NCI-H446 treated with DMSO at 0.1 percent for 48 hours (cell line): ENCODE measurements around the gene SLC6A5.

ENCODE experiments used
- DNase-seq: peaks from one replicate; lab custom pipeline; 2025; lab: John Stamatoyannopoulos, UW

SLC6A5 gene

GRCh38 chr11:20621679-20622078 lies 22.3 kb downstream of the SLC6A5 start:
- no peak for DNase-seq

DNA sequence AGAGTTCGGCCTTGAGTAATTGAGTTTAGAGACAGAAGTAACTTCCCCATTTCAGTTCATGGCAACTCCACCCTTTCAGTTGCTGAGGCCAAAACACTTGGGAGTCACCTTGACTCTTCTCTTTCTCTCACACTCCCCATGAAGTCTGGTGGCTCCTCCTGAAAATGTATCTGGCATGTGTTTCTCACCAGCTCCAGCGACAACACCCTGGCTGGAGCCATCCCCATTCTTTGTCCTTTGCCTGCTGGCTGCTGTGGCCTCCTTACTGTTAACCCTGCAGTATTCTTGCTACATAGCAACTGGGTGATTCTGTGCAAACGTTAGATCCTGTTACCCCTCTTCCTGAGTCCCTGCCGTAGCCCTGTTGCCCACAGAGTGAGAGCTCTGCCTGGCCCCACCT lies 23.8 kb downstream of the SLC6A5 start:
- no peak for DNase-seq

DNA sequence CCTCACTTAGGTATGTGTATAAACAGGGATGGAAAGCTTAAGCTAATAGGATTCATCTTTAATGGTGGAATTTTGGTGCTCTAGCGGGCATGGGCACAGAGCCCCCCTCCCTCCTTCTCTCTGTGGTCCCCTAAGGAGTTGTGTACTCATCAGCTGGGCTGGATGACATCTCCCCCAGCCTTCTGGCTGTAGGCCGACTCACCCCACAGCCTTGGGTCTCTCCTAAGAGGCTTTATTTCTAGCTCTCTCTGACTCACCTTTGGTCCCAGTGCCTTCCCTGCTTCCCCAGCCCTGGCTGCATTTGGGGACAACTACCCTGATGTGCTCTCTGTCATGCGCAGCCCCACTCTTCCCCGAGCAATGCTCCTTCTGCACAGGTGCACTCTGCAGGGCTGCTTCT lies 26.9 kb downstream of the SLC6A5 start:
- DNase-seq = no peak

DNA sequence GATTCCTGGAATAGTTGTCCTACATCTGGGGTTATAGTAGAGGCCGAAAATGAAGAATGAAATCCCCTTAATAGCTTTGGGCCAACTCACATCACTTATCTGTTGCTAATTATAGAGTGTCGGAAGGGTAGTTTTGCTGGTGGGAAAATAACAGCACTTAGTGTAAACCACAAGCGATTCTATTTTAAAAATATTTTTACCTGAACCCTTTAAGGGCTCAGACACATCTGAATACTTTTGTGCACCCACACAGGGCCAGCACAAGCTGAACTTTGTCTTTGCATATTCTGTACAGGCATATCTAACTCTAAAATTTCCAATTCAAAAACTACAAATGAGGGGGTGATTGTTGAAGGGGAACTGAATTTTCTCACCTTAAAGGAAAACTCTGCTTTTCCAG lies 27.6 kb downstream of the SLC6A5 start:
- DNase-seq = no peak

DNA sequence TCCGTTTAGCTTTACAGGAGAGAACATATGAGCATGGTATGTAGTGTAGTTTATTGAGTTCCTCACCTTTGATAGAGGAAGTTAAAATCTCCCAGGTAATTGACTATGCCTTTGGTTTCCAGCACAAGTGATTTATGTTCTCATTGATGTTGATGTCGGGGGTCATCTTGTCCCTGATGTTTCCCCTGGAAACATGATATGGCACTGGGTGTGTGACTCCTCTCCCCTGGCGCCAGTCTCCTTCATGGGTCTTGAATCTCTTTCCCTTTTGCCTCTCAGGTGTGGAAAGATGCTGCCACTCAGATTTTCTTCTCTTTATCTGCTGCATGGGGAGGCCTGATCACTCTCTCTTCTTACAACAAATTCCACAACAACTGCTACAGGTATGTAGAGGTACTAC lies 28.3 kb downstream of the SLC6A5 start:
- DNase-seq = no peak

GRCh38 chr11:20631519-20632168 lies 32.2 kb downstream of the SLC6A5 start:
- DNase-seq = no peak

DNA sequence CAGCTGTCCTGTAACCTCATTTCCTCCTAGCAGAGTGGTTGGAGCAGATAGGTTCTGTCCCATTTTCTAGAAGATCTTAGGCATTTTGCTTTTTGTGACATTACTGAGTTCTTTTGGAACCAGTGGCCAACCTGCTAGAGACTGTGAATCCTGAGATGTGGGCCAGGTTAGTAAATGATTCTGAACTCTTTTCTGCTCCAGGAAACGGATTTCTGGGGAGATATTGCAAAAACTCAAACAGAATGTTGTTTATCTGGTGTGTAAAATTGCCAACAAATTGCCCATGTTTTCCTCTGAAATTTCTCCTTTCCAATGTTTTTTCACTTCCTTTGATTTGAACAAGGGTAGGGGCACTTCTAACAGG lies 32.7 kb downstream of the SLC6A5 start:
- no peak for DNase-seq

- DNase-seq = no peak
These were observed 34.6 kb downstream of the SLC6A5 start for GRCh38 chr11:20634044-20634443.

DNA sequence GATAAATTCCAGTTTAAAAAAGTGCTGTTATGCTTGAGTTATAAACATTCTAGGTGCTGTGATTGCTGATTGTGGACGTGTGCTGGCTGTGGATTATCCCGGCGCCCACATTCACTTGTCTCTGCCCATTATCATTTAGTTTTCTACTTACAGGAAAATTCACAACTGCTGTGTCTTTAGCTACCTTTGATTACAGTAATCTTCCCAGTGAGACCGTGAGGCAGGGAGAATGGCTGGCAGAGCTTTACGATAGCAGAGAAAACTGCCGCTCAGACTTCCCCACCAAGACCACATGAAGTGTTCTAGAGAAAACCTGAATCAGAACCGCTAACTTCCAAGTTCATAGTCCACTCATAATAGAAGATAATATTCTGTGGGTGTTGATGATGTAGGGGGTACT lies 35.4 kb downstream of the SLC6A5 start:
- no peak for DNase-seq

DNA sequence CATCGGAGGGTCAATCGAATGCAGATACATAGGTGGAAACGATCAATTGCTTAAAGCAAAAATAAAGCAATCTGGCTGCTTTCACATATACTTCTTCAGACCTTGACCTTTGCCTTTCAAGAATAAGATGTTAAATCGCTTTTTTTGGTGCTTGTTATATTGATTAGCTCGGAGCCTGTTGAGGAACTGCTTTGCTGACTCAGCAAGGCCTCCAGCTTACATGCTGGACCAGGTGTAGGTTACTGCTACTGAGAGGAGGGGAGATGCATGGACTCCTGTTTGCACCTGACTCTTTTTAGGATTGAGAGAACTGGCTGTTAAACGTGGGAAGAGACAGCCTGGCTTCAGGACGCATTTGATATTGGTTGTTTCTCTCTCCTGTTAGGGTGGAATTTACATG lies 38.7 kb downstream of the SLC6A5 start:
- DNase-seq = no peak

- DNase-seq = no peak
These were observed 40.3 kb downstream of the SLC6A5 start for GRCh38 chr11:20639688-20640087.

- DNase-seq = no peak
These were observed 41.0 kb downstream of the SLC6A5 start for GRCh38 chr11:20640401-20640800.

DNA sequence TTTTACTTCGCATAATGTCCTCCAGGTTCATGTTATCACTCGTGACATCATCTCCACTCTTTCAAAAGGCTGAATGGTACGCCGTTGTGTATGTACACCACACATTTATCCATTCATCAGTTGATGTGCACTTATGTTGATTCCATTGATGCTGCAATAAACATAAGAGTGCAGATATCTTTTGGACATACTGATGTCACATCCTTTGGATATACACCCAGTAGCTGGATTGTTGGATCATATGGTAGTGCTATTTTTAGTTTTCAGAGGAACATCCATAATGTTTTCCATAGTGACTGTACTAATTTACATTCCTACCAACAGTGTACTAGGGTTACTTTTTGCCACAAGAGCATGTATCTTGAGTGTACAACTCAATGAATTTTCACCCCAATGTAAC lies 45.0 kb downstream of the SLC6A5 start:
- no peak for DNase-seq

DNA sequence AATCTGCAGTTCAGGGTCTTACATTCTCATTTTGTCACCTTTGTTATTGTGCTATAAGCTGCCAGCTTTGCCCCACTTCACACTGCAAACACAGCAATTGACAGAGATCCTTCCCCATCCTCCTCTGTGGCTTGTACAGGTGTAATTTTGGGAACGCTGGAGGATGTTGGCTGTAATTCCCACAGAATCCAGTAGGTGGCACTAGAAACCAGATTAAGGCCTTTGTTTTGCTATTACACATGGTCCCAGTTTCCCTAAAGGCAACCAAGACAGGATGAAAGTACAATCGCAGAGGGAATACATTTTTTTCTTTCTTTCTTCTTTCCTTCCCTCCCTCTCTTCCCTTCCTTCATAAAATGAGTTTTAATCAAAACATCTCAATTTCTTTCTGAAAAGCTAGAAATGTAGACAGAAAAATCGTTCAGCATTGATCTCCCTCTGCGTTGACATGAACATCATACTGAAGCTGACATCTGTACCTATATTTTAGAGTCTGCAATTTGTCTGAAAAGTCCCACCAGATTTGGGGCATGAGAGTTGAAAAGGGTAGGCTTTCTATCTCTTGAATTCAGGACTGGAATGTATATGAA lies 48.7 kb downstream of the SLC6A5 start:
- DNase-seq = peak; percentile 19

DNA sequence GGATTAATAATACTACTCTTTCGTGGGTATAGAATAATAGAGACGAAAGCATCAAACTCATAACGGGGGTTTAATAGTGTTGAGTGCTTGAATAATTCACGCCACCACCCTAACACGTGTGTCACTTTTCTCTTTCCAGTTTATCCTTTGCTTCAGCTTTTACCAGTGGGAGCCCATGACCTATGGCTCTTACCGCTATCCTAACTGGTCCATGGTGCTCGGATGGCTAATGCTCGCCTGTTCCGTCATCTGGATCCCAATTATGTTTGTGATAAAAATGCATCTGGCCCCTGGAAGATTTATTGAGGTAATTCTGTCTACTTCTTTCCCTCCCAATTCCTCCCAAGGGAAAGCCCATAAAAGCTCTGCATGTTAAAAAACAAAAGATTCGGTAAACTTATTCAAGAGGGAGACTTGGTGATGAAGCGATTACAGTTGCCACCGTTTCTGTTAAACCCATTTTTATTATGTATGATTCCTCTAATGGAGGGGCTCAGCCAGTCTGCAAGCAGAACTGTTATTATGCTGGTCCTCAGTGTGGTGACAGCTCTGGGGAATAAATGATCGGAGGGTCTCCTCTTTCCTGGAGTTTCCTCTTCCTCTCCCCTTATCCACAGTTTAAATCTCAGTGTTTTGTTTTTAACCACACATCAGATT lies 52.9 kb downstream of the SLC6A5 start:
- DNase-seq = no peak

- no peak for DNase-seq
These were observed 54.6 kb downstream of the SLC6A5 start for GRCh38 chr11:20654038-20654437.

- peak; percentile 60 for DNase-seq
These were observed 57.5 kb downstream of the SLC6A5 start for GRCh38 chr11:20656901-20657300.

- no peak for DNase-seq
These were observed 58.7 kb downstream of the SLC6A5 start for GRCh38 chr11:20658135-20658534.

- no peak for DNase-seq
These were observed 62.0 kb downstream of the SLC6A5 start for GRCh38 chr11:20661445-20661844.

GRCh38 chr11:20661850-20662249 lies 62.4 kb downstream of the SLC6A5 start:
- no peak for DNase-seq

DNA sequence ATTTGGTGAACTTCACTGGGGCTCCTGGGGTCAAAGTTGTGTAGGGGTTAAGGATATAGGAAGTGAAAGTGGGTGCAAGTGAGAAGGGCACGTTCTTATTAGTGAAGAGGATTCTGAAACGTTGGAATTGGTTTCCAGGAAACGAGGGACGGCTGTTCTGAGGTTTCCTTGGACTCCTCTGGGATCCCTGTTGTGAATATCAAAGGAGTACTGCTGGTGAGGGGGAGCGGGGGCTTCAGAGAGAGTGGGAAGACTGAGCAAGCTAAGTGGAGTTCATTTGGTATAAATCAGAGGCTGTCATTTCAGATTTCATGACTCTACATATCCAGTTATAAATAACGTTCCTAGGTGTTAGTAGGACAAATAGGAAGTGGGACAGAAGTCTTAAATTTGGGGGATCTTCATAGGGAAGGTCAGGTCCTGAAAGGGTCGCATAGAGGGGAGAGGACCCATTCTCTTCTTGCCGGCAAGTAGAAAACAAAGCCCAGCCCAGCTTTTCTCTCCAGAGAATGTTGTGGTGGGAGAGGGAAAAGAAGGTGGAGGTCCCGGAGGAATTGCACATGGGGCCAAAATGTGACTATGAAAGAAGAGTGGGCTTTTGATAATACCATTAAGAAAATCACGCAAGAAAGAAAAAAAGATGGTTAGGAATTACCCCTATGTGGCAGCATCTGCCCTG lies 68.9 kb downstream of the SLC6A5 start:
- no peak for DNase-seq

DNA sequence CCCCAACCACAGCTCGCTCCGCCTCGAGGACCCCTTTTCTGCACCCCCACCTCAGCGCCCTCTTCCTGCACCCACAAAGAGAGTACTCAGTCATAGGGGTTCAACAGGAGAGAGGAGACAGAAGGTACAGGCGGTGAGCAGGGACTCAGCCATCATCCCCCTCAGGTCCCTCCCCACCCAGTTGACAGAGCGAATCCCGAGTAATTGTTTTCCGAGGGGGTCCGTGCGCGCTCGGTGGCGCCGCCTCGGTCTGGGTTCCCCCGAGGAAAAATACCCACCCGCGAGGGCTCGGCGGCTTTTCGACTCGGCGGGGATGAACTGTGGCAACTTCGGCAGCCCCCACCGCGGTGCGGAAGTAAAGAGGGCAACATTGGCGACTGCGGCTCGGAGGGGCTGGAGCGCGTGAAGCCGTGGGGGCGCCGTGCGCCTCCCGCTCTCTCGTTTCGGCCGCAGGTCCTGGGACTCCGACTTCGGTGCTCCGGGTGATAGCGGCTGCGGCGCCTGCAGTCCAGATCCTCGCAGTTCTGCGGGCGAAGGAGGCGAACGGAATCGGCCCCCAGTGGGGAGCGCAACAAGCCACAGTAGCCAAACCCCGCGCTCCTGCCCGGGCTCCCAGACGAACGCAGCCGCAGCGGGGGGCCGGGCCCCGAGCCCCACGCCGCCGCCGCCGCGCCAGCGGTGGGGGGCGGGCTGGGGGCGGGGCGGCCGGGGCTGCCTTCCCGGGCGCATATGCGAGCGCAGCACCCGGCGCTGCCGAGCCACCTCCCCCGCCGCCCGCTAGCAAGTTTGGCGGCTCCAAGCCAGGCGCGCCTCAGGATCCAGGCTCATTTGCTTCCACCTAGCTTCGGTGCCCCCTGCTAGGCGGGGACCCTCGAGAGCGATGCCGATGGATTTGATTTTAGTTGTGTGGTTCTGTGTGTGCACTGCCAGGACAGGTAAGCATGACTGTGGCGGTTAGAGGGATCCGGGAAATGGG lies 69.7 kb downstream of the SLC6A5 start, which contains the start of gene NELL1:
NELL1 (plus strand) TSS at position 743 of the 976 bp plus-strand sequence.
- DNase-seq = no peak
